Measurements from ENCODE around the gene TREH.

Gene TREH

DNA sequence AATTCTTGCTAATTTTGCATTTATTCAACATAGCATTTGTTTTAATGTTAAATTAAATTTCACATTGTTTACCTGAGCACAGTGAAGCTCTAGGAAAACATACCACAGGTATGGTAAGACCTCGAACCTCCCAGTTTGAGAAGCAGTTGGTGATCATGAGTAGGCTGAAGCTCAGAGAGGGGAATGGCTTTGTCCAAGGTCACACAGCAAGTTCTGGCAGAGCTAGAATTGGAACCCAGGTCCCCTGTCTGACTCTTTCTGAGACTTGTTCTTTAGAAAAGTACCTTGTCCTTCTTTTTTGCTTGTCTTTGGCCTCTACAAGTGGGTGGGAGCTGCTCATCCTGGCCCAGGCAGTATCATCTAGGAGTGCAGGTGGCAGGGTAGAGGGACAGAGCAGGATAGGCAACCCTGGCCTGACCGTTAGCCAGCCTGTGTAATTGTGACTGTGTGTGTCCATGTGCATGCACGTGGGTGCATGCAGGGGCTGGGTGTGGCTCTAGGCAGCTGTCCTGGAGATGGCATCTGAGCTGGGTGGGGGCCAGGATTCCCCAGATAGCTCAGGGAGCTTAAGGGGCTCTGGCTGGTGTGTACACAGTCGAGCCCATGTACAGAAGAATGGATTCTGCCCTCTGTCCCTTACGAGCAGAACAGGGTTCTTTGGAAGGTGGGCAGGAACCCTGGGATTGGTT lies 50.4 kb downstream of the TREH start:
- H3K9me3 ChIP-seq (replicated peaks; ENCODE audit: insufficient read depth, low read length): no peaks in the 10 kb centered on the region
- H3K27me3 ChIP-seq (replicated peaks; ENCODE audit: insufficient read depth, low read length): peaks cover 41% of the 10 kb centered on the region
- H3K27ac ChIP-seq (ENCODE audit: low read length): no peak overlapping the region
- no peaks in the 10 kb centered on the region for H3K79me2 ChIP-seq (ENCODE audit: low read length)
- no peak overlapping the region for H3K4me2 ChIP-seq (ENCODE audit: low read depth, low read length)
- no peak for TF ChIP-seq CTCF (IDR thresholded peaks at IDR 0.05; ENCODE audit: low read length)
- TF ChIP-seq EZH2 (optimal IDR thresholded peaks at IDR 0.05; ENCODE audit: low read depth, low read length): no peak
- no peaks in the 10 kb centered on the region for H3K4me1 ChIP-seq (ENCODE audit: low read length)
- H3K36me3 ChIP-seq (replicated peaks; ENCODE audit: insufficient read depth, low read length): no peaks in the 10 kb centered on the region
- no peaks in the 10 kb centered on the region for H3K9me2 ChIP-seq (replicated peaks; ENCODE audit: insufficient read depth, low read length)
- no peak overlapping the region for H2AFZ ChIP-seq (ENCODE audit: low read length)
- H3F3A ChIP-seq (ENCODE audit: insufficient read depth, low read length): no peaks in the 10 kb centered on the region
- H3K4me3 ChIP-seq (ENCODE audit: low read length): no peak overlapping the region
- no peak for DNase-seq
- H3K9ac ChIP-seq (ENCODE audit: low read length): no peak overlapping the region
- no peaks in the 10 kb centered on the region for H4K20me1 ChIP-seq (ENCODE audit: insufficient read depth, low read length)

DNA sequence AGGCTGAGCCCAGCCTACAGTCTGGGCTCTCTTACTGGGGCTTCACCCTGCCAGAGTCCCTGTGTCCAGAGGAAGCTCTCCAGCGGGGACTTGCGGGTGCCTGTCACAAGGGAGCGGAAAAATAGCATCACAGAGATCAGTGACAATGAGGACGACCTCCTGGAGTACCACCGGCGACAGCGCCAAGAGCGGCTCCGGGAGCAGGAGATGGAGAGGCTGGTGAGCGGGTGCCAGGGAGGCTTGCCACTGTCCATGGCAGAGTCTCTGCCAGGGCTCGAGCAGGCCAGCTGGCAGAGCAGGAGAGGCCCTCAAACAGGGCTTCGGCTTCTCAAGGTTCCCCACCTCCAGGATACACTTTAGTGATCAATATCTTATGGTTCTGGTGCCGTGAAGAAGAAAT lies 51.0 kb downstream of the TREH start:
- H3K4me2 ChIP-seq (ENCODE audit: low read depth, low read length): no peak overlapping the region
- no peak overlapping the region for H2AFZ ChIP-seq (ENCODE audit: low read length)
- H3K27me3 ChIP-seq (replicated peaks; ENCODE audit: insufficient read depth, low read length): peaks cover 41% of the 10 kb centered on the region
- no peaks in the 10 kb centered on the region for H4K20me1 ChIP-seq (ENCODE audit: insufficient read depth, low read length)
- H3K4me1 ChIP-seq (ENCODE audit: low read length): no peaks in the 10 kb centered on the region
- H3K9me2 ChIP-seq (replicated peaks; ENCODE audit: insufficient read depth, low read length): no peaks in the 10 kb centered on the region
- H3K9me3 ChIP-seq (replicated peaks; ENCODE audit: insufficient read depth, low read length): no peaks in the 10 kb centered on the region
- H3K79me2 ChIP-seq (ENCODE audit: low read length): no peaks in the 10 kb centered on the region
- no peak overlapping the region for H3K27ac ChIP-seq (ENCODE audit: low read length)
- TF ChIP-seq CTCF (IDR thresholded peaks at IDR 0.05; ENCODE audit: low read length) (no peak), EZH2 (optimal IDR thresholded peaks at IDR 0.05; ENCODE audit: low read depth, low read length) (no peak), EZH2phosphoT487 (IDR thresholded peaks at IDR 0.05; ENCODE audit: low read length) (no peak)
- no peak overlapping the region for H3K9ac ChIP-seq (ENCODE audit: low read length)
- H3K36me3 ChIP-seq (replicated peaks; ENCODE audit: insufficient read depth, low read length): no peaks in the 10 kb centered on the region
- no peak overlapping the region for H3K4me3 ChIP-seq (ENCODE audit: low read length)
- H3F3A ChIP-seq (ENCODE audit: insufficient read depth, low read length): no peaks in the 10 kb centered on the region
- DNase-seq: no peak

- Histone ChIP-seq H3K9me2 (replicated peaks; ENCODE audit: insufficient read depth, low read length) (no peaks in the 10 kb centered on the region), H3F3A (ENCODE audit: insufficient read depth, low read length) (no peaks in the 10 kb centered on the region), H4K20me1 (ENCODE audit: insufficient read depth, low read length) (no peaks in the 10 kb centered on the region), H3K79me2 (ENCODE audit: low read length) (no peaks in the 10 kb centered on the region), H2AFZ (ENCODE audit: low read length) (no peak overlapping the region), H3K9me3 (replicated peaks; ENCODE audit: insufficient read depth, low read length) (no peaks in the 10 kb centered on the region), H3K36me3 (replicated peaks; ENCODE audit: insufficient read depth, low read length) (no peaks in the 10 kb centered on the region), H3K9ac (ENCODE audit: low read length) (no peak overlapping the region), H3K27me3 (replicated peaks; ENCODE audit: insufficient read depth, low read length) (peaks cover 39% of the 10 kb centered on the region), H3K27ac (ENCODE audit: low read length) (no peak overlapping the region), H3K4me3 (ENCODE audit: low read length) (no peak overlapping the region), H3K4me2 (ENCODE audit: low read depth, low read length) (no peak overlapping the region), H3K4me1 (ENCODE audit: low read length) (no peaks in the 10 kb centered on the region)
- no peak for TF ChIP-seq EZH2phosphoT487 (IDR thresholded peaks at IDR 0.05; ENCODE audit: low read length)
- TF ChIP-seq CTCF (IDR thresholded peaks at IDR 0.05; ENCODE audit: low read length): no peak
- TF ChIP-seq EZH2 (optimal IDR thresholded peaks at IDR 0.05; ENCODE audit: low read depth, low read length): no peak
- no peak for DNase-seq
Measured at GRCh38 chr11:118628031-118628430, 51.4 kb downstream of the TREH start.
